Measurements from ENCODE around the gene KPTN.

Gene KPTN

DNA sequence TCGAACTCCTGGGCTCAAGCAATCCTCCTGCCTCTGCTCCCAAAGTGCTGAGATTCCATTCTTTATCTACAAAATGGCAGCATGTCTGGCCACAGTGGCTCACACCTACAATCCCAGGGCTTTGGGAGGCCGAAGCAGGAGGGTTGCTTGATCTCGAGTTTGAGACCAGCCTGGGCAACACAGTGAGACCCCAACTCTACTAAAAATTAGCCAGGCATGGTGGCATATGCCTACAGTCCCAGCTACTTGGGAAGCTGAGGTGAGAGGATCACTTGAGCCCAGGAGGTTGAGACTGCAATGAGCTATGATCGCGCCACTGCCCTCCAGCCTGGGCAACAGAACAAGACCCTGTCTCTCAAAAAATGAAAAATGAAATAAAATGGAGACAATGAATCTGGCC, 24.7 kb upstream of the KPTN start:
- no peak for DNase-seq

DNA sequence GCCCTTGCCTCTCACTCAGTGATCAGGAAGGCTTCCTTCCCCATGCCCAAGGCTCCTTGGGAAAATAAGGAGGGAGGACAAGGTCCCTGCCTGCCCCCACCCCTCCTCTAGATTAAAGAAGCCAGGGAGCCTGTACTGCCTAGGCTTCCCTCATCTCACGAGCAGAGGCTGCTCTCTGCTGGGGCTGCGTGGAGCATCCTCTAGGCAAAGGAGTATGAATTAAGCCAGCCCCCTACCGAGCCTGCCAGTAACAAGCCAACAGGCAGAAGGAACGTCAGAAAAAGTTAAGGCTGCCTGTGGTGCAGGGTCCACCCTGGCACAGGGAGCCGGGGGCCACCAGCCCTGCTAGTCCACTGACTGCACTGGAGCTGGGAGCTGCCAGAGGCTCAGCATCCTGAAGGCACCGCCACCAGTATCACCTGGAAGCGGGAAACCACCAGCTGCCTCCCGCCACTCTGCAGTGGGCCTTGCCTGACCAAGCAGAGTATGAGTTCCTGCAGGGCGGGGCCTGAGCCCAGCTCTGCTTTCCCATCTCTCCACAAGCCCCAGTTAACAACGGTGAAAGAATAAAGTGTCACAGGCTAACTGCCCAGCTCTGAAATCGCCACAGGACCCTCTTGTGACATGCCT, 24.0 kb upstream of the KPTN start:
- no peak for DNase-seq

DNA sequence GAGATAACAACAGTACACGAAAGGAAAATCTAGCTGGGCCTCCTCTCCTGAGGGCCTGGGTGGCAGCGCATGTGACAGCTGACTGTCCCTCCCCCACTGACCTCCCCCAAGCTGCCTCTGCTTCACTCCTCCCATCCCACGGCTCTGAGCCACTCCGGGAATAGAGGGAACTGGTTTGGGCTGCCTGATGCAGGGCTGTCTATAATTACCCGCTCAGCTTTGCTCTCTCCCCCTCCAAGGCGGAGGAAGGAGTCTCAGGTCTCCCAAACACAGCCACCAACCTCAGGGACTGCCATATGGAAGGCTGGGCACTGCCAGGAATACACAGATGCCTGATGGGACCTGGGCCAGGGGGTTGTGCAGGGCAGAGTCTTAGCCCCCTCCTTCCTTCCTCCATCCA, 23.0 kb upstream of the KPTN start:
- no peak for DNase-seq

DNA sequence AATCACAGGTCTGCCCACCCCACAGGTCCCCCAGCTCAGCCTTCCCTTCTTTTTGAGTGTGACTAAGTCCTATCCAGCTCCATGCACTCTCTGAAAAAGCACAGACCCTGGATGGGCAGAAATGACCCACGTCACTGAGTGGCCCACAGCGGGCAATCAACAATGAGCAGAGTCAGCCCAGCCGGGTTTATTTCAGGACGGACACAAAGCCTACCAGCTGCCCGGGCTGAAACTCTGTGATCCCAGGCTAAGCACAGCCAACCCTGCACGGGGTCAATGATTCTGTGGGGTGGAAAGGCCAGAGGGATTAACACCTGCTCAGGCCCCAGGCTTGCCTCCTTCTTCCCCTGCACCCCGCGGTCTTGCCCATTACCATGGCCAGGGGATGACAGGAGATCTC, 22.4 kb upstream of the KPTN start:
- no peak for DNase-seq

DNA sequence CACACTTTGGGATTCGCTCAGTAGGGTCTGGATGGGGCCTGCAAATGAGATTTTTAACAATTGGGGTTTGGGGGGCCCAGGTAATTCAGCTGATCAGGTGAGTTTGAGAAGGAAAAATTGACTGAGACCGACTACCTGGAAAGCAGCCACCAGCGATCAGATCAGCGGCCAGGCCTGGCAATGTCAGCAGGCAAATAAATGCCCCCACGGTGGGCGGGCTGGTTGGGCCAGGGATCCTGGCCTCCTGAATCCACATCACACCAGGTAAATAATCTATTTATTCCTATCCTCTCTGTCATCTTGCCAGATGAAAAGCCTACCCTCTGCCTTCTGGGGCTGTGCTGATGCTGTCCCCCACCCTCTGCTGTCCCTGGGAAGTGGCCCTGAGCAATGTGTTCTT, 21.5 kb upstream of the KPTN start:
- no peak for DNase-seq

DNA sequence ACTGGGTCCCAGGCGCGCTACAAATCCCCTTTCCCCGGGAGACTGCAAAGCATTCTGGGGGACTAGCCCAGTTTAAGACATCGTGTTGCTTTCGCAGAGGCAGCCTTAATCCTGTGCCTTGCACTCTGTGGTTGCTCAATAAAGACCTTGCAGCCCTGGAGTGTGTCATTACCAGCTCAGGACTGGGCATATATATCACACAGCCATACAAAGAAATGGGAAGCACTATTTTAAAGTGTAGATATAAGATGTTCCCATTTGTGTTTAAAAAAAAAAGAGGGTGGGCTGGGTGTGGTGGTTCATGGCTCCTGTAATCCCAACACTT, 19.8 kb upstream of the KPTN start:
- no peak for DNase-seq

DNA sequence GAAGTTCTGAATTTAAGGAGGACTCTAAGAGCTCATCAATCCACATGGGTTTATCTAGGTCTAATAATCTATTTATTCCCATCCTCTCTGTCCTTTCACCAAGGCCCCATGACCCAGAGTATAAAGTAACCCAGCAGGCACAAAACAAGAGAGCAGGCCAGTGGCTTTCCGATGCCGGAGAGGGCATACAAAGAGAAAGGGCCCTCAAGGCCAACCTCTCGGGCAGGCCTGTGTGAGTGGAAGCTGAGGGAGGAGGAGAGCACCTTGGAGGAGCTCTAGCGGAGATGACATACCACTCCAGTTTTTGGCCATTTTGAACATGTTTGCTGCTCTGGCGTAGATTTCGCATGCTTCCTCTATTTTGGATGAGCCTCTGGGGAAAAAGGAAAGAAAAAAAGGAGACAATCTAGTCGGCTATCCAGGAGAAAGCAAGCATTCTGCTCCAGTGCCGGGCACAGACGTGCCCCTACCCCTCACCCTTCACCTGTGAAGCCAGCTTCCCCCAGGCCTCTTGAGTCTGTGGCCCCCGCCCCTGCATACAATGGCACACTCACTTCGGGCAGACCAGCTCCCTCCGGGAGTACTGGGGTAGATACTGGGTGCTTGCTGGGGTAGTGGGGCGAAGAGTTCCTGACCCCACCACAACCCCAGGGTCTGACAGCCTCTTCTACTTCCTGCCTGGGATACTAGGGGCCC, 19.3 kb upstream of the KPTN start:
- DNase-seq = no peak

DNA sequence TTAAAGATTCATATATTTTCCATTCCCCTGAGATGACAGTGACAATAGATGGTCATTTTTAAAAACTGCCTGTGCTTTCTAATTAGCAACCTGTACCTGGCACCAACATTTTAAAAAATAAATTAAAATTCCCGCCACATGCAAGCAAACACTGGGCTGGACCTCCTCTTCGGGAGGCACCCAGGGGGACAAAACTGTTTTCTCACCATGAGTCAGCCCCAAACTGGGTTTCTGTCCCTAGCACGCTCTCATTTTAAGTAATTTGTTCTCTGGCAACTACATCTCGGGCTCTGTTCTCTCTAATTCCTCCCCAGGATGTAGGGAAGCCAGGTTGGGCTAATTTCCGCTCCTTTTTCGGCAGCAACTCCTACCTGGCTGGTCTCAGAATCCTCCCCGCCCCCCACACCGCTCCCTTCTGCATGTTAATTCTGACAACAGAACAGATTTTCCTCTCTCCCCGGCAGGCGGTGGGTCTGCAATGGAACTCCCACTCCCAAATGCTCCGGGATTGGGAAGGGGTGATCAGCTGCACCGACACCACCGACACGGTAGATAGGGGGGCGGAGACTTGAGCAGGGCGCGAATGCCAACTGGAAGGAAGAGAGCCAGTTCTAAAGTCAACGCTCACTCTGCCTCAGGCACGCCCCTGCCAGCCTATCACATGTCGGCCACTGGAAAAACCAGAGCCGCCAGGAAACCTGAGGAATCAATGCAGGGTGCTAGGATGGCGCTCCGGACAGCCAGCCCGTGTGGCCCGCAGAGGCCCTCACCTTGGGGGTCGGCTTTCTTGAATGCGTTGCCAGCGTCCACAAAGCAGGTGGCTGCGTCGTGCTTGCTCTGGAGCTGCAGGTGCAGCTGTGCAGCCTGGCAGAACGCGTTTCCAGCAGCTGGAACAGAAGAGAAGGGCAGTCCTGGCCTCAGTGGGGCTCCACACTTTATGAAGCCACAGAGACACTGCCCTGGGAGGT, 16.1 kb upstream of the KPTN start:
- DNase-seq = no peak

DNA sequence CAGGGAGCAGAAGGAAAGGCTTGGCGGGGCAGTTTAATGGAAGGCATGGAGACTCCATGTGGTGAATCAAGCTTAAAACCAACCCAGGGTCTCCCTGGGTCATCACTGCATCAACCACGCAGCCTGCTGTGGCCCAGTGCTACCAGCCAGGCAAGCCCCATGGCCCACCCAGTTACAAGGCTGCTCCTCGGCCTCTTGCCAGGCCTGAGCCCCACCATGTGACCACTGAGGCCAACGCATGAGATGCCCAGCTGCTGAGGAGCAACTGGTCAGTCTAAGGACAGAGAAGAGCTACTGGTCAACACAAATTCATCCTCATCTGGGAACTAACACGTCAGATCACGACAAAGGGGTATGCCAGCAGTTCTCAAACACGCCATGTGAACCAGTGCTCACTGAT, 15.4 kb upstream of the KPTN start:
- no peak for DNase-seq

DNA sequence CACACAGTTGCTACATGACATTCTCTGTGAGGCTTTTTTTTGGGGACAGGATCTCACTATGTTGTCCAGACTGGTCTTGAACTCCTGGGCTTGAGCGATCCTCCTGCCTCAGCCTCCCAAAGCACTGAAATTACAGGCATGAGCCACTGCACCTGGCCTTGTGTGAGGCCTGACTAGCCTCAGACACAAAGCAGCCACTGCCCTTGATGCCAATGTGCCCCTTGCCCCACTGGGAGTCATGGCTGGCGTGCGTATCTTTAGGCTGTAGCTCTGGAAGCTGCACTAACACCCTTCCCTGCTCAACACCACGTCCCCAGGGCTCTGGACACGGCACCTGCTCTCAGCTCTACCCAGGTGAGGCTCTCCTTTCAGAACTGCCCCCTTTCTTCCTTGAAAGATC, 14.5 kb upstream of the KPTN start:
- no peak for DNase-seq

DNA sequence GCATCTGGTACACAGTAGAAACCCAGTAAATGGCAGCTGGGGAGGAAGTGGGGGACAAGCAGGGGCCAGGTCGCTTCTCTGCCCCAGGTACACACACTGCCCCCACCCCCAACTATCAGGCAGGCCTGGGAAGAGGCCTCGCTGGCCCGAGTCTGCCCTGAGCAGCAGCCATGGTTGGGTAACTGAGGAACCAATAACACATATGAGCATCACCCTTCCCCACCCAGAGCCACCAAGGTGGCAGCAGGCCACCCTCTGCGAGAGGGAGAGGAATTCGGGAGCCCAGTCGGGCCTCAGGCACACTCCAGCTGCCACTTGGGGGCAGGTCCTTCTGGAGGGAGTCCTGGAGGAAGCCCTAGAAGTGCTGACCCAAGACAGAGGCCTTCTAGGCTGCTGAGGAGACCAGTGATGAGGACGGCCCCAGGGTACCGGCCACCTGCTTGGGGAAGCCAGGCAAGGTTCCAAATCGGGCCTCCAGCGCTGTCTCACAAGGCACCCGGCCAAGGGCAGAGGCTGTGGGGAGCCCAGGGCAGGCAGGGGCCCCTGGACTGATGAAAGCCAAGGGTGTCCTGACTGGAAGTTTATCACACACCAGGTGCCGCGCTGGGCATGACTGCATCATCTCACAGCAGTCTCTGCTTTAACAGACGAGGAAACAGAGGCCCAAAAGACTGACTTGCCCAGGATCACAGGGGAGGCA, 14.0 kb upstream of the KPTN start:
- no peak for DNase-seq

DNA sequence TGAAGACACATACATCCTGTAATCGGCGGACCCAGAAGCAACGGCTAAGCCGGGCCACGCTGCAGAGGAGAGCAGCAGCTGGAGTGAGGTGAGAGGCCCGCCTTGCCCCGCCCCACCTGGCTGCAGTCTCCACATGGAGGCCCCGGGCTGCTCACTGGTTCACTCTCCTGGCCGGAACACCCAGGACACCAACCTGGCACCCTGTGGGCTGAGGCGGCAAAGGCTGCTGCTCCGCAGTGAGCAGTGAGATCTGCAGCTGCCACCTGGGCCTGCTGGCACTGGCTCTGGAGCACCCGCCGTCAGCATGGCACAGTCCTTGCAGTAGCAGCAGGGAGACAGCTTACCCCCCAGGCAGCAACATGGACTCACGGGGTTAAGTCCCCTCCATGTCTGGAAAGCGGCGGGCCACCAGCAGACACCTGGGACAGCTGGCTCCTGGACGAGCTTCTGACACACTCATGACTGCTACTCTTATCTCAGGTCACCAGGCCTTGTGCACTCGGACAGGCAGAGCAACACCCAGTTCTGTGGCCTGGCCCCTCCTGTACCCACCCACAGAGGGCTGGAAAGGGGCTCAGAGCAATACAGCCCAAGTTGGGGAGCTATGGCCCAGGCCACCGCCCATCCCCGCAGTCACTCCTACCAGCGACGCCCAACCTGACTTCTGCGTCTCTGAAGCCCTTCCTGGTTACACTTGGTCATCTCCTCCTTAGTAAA, 13.2 kb upstream of the KPTN start:
- no peak for DNase-seq

DNA sequence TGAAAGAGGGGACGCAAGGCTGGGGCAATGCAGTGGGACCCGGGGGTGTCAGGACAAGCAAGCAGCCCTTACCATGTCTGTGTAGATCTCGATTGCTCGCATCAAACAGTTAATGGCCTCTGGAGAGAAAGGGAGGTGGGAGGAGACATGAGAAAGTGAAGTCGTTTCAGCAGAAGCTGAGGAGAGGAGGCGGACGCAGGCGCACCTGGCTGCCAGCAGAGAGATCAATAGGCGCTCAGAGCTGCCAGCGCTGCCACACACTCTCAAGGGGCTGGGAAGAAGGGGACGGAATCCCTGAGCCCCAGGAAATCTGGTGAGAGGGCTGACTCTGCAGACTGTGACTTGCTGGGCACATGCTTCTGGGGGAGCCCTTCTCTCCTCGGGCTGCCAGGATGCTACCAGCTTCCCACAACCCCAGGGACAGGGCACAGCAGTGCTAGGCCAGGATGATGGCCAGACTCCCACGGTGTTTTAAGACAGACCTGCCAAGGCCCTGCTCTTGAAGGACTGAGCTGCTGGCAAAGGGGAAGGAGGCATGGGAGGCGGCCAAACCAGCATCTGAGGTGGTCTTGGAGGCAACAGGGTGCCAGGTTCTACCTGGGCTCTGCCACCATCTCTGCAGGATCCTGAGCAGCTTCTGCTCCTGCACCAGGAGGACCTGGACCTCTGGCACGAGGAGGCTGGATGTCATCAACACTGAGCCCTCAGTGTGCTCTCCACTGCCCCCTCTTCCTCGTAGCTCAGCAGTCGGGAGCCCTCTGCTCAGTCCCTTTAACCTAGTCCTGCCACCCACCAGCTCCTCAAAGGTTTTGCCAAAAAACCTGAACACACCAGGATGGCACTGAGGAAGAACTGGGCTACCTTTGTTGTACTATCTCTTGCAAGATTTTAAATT, 11.7 kb upstream of the KPTN start:
- DNase-seq = no peak

DNA sequence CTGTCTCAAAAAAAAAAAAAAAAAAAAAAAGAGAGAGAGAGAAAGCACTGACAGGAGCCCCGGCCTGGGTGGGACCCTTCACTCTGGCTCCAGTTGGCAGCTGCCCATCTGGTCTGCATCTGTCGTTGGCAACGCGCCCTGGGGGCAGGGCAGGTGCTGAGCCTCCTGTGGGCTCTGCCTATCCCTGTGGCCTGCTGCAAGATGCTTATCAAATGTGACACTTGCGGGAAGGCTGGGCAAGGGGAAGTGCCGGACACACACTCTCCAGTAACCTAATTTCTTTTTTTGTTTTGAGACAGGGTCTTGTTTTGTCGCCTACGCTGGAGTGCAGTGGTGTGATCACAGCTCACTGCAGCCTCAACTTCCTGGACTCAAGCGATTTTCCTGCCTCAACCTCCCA, 10.7 kb upstream of the KPTN start:
- no peak for DNase-seq

DNA sequence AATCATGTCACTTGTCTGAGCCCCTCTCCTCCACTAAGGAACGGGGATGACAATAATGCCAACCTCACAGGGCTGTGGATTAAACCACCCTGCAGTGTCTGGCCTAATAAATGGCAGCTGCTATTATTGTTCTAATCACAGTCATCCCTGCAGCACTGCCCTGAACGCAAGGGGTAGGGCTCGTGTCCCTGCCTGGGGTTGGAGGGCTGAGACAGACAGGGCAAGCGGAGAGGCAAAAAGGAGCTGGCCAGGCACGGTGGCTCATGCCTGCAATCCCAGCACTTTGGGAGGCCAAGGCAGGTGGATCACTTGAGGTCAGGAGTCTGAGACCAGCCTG, 10.2 kb upstream of the KPTN start:
- no peak for DNase-seq

DNA sequence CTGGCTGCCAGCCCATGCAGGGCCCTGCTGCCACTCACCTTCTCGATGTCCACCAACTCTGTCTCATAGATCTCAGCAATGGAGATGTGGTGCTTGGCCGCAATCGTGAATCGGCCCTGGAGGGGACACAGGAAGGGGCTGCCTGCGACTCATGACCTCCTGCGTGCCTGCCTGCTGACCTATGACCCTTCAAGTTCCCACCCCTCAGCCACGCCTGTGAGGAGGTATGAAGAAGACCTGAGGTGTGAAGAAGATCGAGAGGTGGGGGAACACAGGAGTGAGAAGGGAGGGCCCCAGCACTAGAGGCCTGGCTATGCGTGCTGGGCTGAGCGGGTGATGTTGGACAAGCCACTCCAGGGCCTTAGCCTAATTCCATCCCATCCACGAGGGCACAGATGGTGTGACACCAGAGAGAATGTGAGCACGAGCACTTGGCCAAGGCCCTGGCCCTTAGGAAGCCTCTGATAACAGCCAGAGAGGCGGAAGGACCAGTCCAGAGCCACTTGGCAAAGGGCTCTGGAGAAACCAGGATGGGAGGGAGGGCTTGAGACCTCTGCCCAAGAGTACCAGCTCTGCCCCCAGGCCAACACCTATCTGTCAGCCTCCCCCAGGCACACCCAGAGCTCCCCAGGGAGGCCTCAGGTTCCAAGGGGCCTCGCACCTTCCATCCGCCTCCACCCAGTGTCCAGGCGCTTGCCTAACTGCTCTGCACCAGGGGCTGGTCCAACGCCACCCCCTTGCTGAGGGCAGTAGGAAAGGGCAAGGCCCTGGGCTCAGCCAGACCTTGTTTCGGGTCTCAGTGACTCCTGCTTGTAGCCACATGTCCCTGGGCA, 9.6 kb upstream of the KPTN start:
- DNase-seq = no peak

DNA sequence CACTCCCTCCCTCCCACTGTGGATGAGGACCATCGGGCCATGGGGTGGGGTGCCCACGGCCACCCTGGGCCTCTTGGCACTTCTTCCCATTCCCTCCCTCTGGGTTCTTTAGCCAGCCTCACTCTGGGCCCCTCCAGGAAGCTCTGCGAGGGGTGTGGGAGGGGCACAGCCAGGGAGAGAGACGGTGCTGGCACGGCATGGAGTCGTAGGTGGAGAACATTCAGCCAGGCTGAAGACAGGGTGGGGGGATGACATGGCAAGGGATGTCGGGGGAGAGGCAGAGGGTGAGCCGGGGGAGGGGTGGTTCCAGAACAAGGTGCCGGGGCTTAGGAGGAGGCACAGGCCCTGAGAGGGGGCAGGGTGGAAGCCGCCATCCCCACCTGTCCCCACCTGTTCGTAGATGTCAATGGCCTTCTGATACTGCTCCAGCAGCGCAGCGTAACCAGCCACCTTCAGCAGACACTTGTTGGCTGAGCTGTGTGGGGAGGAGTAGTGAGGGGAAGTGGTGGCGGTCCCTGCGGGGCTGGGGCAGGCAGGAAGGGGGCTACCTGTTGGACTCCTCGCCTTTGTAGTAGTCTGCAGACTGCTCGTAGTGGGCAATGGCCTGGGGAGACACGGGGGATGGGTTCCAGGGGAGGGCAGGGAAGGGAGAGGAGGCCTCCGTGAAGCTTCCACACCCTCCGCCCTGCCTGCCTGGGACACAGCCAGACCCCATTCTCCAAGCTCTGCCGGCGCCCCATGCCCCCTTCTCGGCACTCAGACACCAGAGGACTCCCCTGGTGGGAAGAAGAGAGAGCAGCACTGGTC, 8.8 kb upstream of the KPTN start:
- no peak for DNase-seq

DNA sequence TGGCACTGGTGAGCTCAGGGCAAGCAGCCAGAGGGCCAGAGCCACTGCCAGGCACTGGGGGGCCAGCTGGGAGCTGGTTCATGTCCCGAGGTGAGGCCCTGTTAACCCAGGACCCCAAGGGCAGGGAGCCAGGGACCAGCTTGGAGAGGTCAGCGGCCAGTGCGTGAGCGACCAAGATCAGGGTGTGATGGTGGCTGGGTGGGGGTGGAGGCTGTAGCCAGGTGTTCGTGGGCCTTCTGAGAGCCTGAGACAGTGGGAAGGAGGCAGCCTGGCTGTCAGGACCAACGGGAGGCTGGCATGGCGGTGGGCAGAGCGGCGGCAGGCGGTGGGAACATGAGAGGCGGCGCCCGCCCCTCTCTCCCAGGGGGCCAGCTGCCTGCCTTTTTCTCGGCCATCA, 8.1 kb upstream of the KPTN start:
- no peak for DNase-seq

DNA sequence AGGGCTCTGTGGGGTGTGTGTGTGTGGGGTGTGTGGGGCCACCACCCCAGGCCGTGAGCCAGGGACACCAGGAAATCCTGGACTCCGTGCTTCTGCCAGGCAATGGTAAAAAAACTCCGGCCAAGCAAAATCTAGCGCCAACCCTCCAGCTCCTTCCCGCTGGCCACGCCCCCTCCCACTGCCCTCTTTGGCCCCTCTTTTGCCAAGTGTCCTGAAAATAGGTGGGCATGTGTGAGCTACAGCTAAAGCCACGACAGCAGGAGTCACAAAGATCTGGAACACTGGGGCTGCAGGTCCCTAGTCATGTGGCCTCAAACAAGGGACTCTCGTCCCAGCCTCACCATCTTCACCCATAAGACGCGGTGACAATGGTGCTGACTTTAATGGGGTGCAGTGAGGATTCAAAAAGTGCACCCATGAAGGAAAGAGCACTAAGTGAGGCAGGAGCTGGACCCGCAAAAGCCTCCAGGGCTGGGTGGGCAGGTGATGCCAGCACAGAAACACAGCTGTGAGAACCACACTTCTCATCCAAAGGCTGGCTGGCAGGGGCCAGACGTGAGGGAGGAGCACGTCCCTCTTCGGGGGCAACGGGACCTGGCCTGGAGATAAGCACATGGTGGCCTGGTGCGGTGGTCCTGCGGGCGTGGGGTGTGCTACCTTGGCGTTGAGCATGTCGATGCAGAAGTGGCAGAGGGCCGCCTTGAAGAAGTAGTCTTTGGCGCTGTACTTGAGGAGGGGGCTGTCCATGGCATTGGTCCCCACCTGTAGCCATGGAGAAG, 7.5 kb upstream of the KPTN start:
- DNase-seq = no peak
